Astrocyte (in vitro differentiated cells and primary cell): ENCODE results near the gene RASL12. TPM values are rescaled to one million over a fixed set of nuclear protein-coding genes. Genes with fewer than 3 reads are reported as not detected.

Experiments
- DNase-seq: peaks from one replicate; pipeline ENCODE4 v3.0.0-alpha.2; 2010; ENCODE audit warnings: low read depth
- FAIRE-seq: peaks from 2 replicates; lab custom pipeline; 2011; peaks lifted over from hg19 to GRCh38; lab: Jason Lieb, UNC
- H2AFZ ChIP-seq: 2 replicates; pipeline ENCODE4 v1.6.0; 2012; ENCODE audit warnings: low read depth, low read length, inconsistent platforms
- H3K27ac ChIP-seq: 2 replicates; pipeline ENCODE4 v1.5.1; 2011; ENCODE audit warnings: low read depth, low read length, inconsistent platforms
- H3K27me3 ChIP-seq: 2 replicates; pipeline ENCODE4 v1.6.0; 2011; ENCODE audit warnings: low read length, inconsistent platforms; ENCODE audit not compliant: insufficient read depth
- H3K36me3 ChIP-seq: 2 replicates; pipeline ENCODE4 v1.5.1; 2011; ENCODE audit warnings: low read length, inconsistent platforms; ENCODE audit not compliant: insufficient read depth
- H3K4me1 ChIP-seq: 2 replicates; pipeline ENCODE4 v1.5.1; 2011; ENCODE audit warnings: low read length, inconsistent platforms; ENCODE audit not compliant: insufficient read depth
- H3K4me2 ChIP-seq: 2 replicates; pipeline ENCODE4 v1.6.0; 2012; ENCODE audit warnings: low read length, inconsistent platforms
- H3K4me3 ChIP-seq: 2 replicates; pipeline ENCODE4 v1.5.1; 2011; ENCODE audit warnings: low read depth, mild to moderate bottlenecking, low read length, inconsistent platforms; ENCODE audit not compliant: insufficient read depth
- H3K79me2 ChIP-seq: 2 replicates; pipeline ENCODE4 v1.6.0; 2012; ENCODE audit warnings: mild to moderate bottlenecking, low read length, inconsistent platforms; ENCODE audit not compliant: insufficient read depth
- H3K9ac ChIP-seq: 2 replicates; pipeline ENCODE4 v1.6.0; 2012; ENCODE audit warnings: mild to moderate bottlenecking, low read length, inconsistent platforms
- H3K9me3 ChIP-seq: 2 replicates; pipeline ENCODE4 v1.5.1; 2012; ENCODE audit warnings: low read depth, mild to moderate bottlenecking, low read length, inconsistent platforms; ENCODE audit not compliant: insufficient read depth
- H4K20me1 ChIP-seq: 2 replicates; pipeline ENCODE4 v1.6.0; 2012; ENCODE audit warnings: low read length, inconsistent platforms; ENCODE audit not compliant: insufficient read depth
- H3K27ac Mint-ChIP-seq: one replicate; pipeline ENCODE4 v1.8.0; 2021; ENCODE audit warnings: mild to moderate bottlenecking, mixed read lengths; ENCODE audit not compliant: unreplicated experiment
- H3K27me3 Mint-ChIP-seq: one replicate; pipeline ENCODE4 v1.8.0; 2021; ENCODE audit warnings: low read depth, mixed read lengths; ENCODE audit not compliant: unreplicated experiment
- H3K36me3 Mint-ChIP-seq: one replicate; pipeline ENCODE4 v1.8.0; 2021; ENCODE audit warnings: low read depth, mixed read lengths; ENCODE audit not compliant: unreplicated experiment
- H3K4me1 Mint-ChIP-seq: one replicate; pipeline ENCODE4 v1.8.0; 2021; ENCODE audit warnings: low read depth, mixed read lengths; ENCODE audit not compliant: unreplicated experiment
- H3K4me3 Mint-ChIP-seq: one replicate; pipeline ENCODE4 v1.8.0; 2021; ENCODE audit warnings: mild to moderate bottlenecking, moderate library complexity, mixed read lengths; ENCODE audit not compliant: unreplicated experiment
- H3K9me3 Mint-ChIP-seq: one replicate; pipeline ENCODE4 v1.8.0; 2021; ENCODE audit warnings: mild to moderate bottlenecking, mixed read lengths; ENCODE audit not compliant: unreplicated experiment
- CTCF ChIP-seq: IDR thresholded peaks from 2 replicates; pipeline ENCODE4 v1.5.1; 2011; ENCODE audit warnings: low read depth, mild to moderate bottlenecking, inconsistent platforms, low read length, moderate library complexity; ENCODE audit not compliant: insufficient read depth
- EZH2 ChIP-seq: IDR thresholded peaks from 2 replicates; pipeline ENCODE4 v1.6.1; 2012; ENCODE audit warnings: mild to moderate bottlenecking, low read length, inconsistent platforms; ENCODE audit not compliant: insufficient read depth
- total RNA-seq: library from RNA; stranded (reverse); gene quantifications from 2 replicates; pipeline ENCODE4 v1.2.1, GENCODE V29; 2021

Gene RASL12
- total RNA-seq, 1 donor from 2014 or later: 0.32 TPM

GRCh38 chr15:65058394-65059368 lies 9.1 kb downstream of the RASL12 start:
- TF ChIP-seq CTCF (no peak), EZH2 (no peak)
- Histone ChIP-seq H3K9ac (no peak overlapping the region), H3K79me2 (no peaks in the 10 kb centered on the region), H3K9me3 (peaks cover 2% of the 10 kb centered on the region), H3K4me3 (no peak overlapping the region), H3K36me3 (no peaks in the 10 kb centered on the region), H2AFZ (no peak overlapping the region), H3K27me3 (peaks cover 38% of the 10 kb centered on the region), H3K4me2 (no peak overlapping the region), H3K4me1 (peaks cover 14% of the 10 kb centered on the region), H3K27ac (no peak overlapping the region), H4K20me1 (no peaks in the 10 kb centered on the region)
- Mint-ChIP-seq H3K27ac (no peak overlapping the region), H3K27me3 (peaks cover 22% of the 10 kb centered on the region), H3K4me1 (peaks cover 34% of the 10 kb centered on the region), H3K36me3 (peaks cover 2% of the 10 kb centered on the region), H3K9me3 (peaks cover 5% of the 10 kb centered on the region), H3K4me3 (no peak overlapping the region)
- FAIRE-seq: no peak
- DNase-seq: no peak

- no peak overlapping the region for H3K4me3 ChIP-seq
- peaks cover 2% of the 10 kb centered on the region for H3K9me3 ChIP-seq
- peaks cover 25% of the 10 kb centered on the region for H3K4me1 Mint-ChIP-seq
- no peak overlapping the region for H3K4me2 ChIP-seq
- peaks cover 5% of the 10 kb centered on the region for H3K9me3 Mint-ChIP-seq
- no peaks in the 10 kb centered on the region for H3K79me2 ChIP-seq
- no peak overlapping the region for H3K4me3 Mint-ChIP-seq
- H3K27ac ChIP-seq: no peak overlapping the region
- H3K4me1 ChIP-seq: peaks cover 14% of the 10 kb centered on the region
- H3K27me3 Mint-ChIP-seq: peaks cover 15% of the 10 kb centered on the region
- FAIRE-seq (no peak), DNase-seq (no peak)
- peaks cover 32% of the 10 kb centered on the region for H3K27me3 ChIP-seq
- H3K36me3 Mint-ChIP-seq: peaks cover 2% of the 10 kb centered on the region
- no peaks in the 10 kb centered on the region for H4K20me1 ChIP-seq
- no peak overlapping the region for H2AFZ ChIP-seq
- H3K9ac ChIP-seq: no peak overlapping the region
- no peak overlapping the region for H3K27ac Mint-ChIP-seq
- no peaks in the 10 kb centered on the region for H3K36me3 ChIP-seq
- TF ChIP-seq CTCF (no peak), EZH2 (no peak)
Measured at GRCh38 chr15:65057549-65057940, 10.2 kb downstream of the RASL12 start.
